Astrocyte of the spinal cord (primary cell): ENCODE measurements around the gene SYMPK.

Experiments used
- DNase-seq: peaks from one replicate; pipeline ENCODE4 v3.0.0; 2011; ENCODE audit warnings: low read depth, low spot score
- H3K4me3 ChIP-seq: 2 replicates; pipeline ENCODE4 v1.5.1; 2011; ENCODE audit warnings: low read depth, mild to moderate bottlenecking, low read length, moderate library complexity
- in situ Hi-C: cut with HindIII; loops from 2 replicates; pipeline ENCODE4 v1.10.0; 2017; ENCODE audit warnings: low sequenced_read_pairs
- TF ChIP-seq, protein P1 (sequence below): IDR thresholded peaks from 2 replicates; pipeline ENCODE4 v1.5.1; 2012; ENCODE audit warnings: low read depth, mild to moderate bottlenecking, low read length, inconsistent platforms

Gene SYMPK

DNA sequence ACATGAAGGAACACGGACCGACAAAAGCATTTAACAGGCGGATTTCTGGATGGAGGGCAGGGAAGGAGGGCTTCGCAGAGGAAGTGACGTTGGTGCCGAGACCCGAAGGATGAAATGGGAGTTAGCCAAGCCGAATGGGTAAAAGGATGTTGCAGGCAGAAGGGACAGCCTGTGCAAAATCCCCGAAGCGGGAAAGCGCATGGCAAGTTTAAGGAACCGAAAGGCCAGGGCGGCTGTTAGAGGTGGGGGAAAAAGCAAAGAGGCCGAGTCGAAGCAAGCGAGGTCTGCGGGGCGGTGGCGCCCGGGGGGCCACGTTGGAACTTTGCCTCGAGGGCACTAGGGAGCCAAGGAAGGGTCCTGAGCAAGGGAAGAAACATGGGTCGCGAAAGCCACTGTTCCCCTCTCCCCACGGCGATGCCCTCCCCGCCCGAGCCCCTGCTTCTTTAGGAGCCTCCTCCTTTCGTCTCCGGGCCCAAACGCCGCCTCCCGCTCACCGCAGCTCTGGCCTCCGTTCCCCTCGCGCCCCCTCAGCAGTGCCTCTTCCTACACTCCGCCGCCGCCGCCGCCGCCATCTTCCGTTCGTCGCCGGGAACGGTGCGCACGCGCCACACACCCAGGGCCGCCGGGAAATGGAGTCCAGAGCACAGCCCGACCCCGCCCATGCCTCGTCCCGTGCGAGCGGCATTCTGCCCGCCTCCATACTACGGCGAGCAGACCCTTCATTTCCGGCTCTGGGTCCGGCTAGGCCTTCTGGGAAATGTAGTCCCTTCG, at the start of gene SYMPK:
Gene SYMPK, minus strand, starts transcription at position 584 of the 771 bp plus-strand sequence. CDS start 8,652 bp downstream, outside the sequence.
- TF ChIP-seq, protein P1, sequence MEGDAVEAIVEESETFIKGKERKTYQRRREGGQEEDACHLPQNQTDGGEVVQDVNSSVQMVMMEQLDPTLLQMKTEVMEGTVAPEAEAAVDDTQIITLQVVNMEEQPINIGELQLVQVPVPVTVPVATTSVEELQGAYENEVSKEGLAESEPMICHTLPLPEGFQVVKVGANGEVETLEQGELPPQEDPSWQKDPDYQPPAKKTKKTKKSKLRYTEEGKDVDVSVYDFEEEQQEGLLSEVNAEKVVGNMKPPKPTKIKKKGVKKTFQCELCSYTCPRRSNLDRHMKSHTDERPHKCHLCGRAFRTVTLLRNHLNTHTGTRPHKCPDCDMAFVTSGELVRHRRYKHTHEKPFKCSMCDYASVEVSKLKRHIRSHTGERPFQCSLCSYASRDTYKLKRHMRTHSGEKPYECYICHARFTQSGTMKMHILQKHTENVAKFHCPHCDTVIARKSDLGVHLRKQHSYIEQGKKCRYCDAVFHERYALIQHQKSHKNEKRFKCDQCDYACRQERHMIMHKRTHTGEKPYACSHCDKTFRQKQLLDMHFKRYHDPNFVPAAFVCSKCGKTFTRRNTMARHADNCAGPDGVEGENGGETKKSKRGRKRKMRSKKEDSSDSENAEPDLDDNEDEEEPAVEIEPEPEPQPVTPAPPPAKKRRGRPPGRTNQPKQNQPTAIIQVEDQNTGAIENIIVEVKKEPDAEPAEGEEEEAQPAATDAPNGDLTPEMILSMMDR: no peak
- peak within 1 kb of the TSS; percentile 97 for H3K4me3 ChIP-seq
- in situ Hi-C loops: no loop called here
- DNase-seq: peak; percentile 98

DNA sequence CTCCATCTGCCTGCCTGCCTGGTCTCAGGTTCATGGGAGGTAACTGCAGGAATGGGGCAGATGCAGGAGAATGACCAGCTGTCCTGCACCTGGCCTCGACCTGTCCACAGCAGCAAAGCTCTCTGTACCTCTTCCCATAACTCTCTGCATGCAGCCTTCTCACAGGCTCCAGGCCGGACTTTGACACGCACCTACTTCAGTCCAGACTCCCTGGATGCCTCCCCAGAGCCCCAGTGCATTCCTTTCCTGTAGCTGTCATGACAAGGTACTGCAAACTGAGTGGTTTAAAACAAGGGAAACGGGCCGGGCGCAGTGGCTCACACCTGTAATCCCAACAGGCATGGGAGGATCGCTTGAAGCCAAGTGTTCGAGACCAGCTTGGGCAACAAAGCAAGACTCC, 48.3 kb upstream of the SYMPK start:
- no peak for DNase-seq
- no peak overlapping the region for H3K4me3 ChIP-seq
- in situ Hi-C loops: no loop called here
- TF ChIP-seq, protein P1: no peak

DNA sequence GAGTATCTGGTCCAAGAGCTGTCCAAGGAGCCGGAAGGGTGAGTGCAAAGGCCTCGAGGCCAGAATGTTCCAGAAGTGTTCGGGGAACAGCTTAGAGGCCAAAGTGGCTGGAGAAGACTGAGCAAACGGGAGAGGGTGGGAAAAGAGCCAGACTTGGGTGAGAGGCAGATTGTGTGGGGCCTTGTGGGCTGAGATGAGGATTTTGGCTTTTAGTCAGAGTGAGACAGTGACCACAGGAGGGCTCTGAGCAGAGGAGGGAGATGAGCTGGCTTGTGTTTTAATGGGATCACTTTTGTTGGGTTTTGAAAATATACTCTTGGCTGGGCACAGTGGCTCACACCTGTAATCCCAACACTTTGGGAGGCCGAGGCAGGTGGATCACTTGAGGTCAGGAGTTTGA, 46.0 kb upstream of the SYMPK start:
- peak; percentile 20 for DNase-seq
- in situ Hi-C loops: no loop called here
- TF ChIP-seq, protein P1: peak; percentile 44
- no peak overlapping the region for H3K4me3 ChIP-seq

DNA sequence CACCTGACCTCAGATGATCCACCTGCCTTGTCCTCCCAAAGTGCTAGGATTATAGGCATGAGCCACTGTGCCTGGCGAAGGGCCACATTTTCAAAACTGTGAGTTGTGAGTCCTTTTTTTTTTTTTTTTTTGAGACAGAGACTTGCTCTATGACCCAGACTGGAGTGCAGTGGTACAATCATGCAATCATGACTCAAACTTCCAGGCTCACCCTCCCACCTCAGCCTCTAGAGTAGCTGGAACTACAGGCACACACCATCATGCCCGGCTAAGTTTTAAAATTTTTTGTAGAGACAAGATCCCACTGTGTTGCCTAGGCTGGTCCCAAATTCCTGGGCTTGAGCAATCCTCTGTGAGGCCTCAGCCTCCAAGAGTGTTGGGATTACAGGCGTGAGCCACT, 43.3 kb upstream of the SYMPK start:
- in situ Hi-C loops: no loop called here
- H3K4me3 ChIP-seq: no peak overlapping the region
- DNase-seq: no peak
- TF ChIP-seq, protein P1: no peak

DNA sequence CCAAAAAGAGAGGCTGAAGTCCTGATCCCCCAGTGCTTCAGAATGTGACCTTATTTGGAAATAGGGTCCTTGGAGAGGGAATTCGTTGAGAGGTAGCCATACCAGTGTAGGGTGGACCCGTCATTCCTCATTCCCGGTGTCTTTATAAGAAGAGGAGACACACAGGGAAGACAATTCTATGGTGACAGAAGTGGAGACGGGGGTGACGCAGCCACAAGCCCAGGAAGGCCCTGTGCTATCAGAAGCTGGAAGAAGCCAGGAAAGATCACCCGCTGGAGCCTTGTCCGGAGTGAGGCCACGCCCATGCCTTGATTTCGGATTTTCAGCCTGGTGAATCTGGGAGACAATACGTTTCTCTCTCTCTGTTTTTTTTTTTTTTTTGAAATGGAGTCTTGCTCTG, 42.1 kb upstream of the SYMPK start:
- in situ Hi-C loops: no loop called here
- DNase-seq: no peak
- H3K4me3 ChIP-seq: no peak overlapping the region
- TF ChIP-seq, protein P1: no peak

DNA sequence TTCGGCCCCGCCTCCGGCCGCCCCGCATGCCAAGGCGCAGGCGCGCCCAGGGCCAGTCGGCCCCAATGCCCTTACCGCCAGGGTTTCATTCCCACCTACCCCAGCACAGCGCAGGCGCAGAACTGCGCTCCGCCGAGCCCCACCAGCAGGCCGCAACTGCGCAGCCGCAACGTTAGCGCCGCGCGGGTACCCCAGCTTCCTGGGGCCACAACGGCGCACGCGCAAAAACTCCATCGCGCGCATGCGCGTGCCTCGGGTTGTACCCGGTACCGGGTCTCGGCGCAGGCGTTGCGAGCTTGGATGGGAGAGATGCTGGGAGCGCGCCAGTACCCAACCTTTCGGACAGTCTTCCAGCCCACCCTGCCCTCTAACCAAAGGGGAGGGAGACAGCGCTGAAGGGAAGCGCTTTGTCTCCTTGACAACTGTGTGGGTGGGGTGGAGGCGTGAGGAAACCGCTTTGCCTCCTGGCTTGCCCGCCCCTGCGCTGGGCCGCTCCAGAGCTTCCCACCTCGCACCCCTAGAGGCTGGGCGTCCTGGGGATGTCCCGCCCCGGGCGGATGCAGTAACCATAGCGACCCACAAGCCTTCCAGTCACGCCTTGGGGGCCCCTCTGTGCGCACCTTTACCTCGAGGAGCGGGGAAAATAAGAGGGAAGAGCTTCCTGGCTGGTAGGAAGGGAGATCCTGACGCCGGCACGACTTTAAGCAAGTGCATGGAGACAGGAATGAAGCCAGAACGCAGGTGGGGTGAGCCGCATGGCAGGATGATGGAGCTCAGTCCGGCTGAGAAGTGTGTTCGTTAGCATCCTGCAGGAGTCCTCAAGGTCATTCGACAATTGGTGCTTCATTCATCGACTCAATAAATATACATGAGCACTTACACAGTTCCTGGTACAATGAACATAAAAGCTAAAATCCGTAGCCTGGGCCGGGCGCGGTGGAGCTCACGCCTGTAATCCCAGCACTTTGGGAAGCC, 40.0 kb upstream of the SYMPK start:
- in situ Hi-C loops: no loop called here
- DNase-seq: peak; percentile 97
- H3K4me3 ChIP-seq: peak overlapping the region; percentile 73
- TF ChIP-seq, protein P1: no peak
